ENCODE results near the gene RIGI. TPM values are rescaled to one million over a fixed set of nuclear protein-coding genes. Genes with fewer than 3 reads are reported as not detected.

The RIGI gene
- total and polyA plus RNA-seq, 10 of the 15 experiments (the other 5 are each of a cell fraction or from before 2014, with no cell fraction given), result 5.3 to 15.2 (median 9.1) TPM

GRCh38 chr9:32570262-32570661 lies 44.3 kb upstream of the RIGI start (continued):
- TF ChIP-seq IRF5 (IDR thresholded peaks at IDR 0.05; ENCODE audit: borderline replicate concordance) (no peak), NFIC (IDR thresholded peaks at IDR 0.05; ENCODE audit: low read depth, low read length) (no peak)

- peaks cover 21% of the 10 kb centered on the region for H3K79me2 ChIP-seq (ENCODE audit: control insufficient read depth, insufficient read depth, low read length)
- BruUV-seq (replicated peaks), result no TSS peak
- no peak overlapping the region for H2AFZ ChIP-seq (ENCODE audit: control insufficient read depth, low read depth, low read length)
- TF ChIP-seq ZNF384 (IDR thresholded peaks at IDR 0.05; ENCODE audit: borderline replicate concordance, low read depth, low read length) (no peak), HDAC2 (IDR thresholded peaks at IDR 0.05) (no peak), MTA3 (IDR thresholded peaks at IDR 0.05; ENCODE audit: borderline replicate concordance, low read length) (no peak), CBX5 (IDR thresholded peaks at IDR 0.05; ENCODE audit: low read depth) (no peak), NRF1 (conservative IDR thresholded peaks at IDR 0.05; ENCODE audit: low read depth, low read length) (no peak), ATF3 (IDR thresholded peaks at IDR 0.05; ENCODE audit: borderline replicate concordance, extremely low read depth, low read depth, low read length) (no peak)
- no peak overlapping the region for H3K9ac ChIP-seq (ENCODE audit: control insufficient read depth, insufficient read depth, low read length)
- H3K9me3 ChIP-seq (replicated peaks; ENCODE audit: control insufficient read depth, insufficient read depth, low read length), result no peaks in the 10 kb centered on the region
- H3K4me2 ChIP-seq (ENCODE audit: control insufficient read depth, insufficient read depth), result no peak overlapping the region
- H4K20me1 ChIP-seq (ENCODE audit: control insufficient read depth, insufficient read depth), result no peaks in the 10 kb centered on the region
- ATAC-seq, result no peak
- H3K4me1 ChIP-seq (ENCODE audit: control insufficient read depth, insufficient read depth, low read length), result no peaks in the 10 kb centered on the region; the same call in 1 of the 2 replicates
- POLR2A ChIA-PET, result interaction anchor here (0.6 kb wide), 1 partner anchor 14 kb away, joined by 3 read pairs; no protein-coding TSS in a partner anchor
- SMC1A ChIA-PET (ENCODE audit: uncharacterized antibody, unreplicated experiment), result interaction anchor here (0.9 to 1.1 kb wide), 2 partner anchors 22 to 190 kb away, joined by 3 to 5 read pairs; no protein-coding TSS in a partner anchor
- H3K4me3 ChIP-seq, result no peak overlapping the region
- intact Hi-C loops (cut with micrococcal nuclease; ENCODE audit: unreplicated experiment), result no loop called here
- peaks cover 9 to 13% of the 10 kb centered on the region in 2 experiments for H3K36me3 ChIP-seq (ENCODE audit: control insufficient read depth in 2 of 2, insufficient read depth in 2 of 2, low read length in 1 of 2)
- 98% methylated on average over 26 of the region's 26 CpGs for WGBS (ENCODE audit: insufficient coverage, insufficient replicate concordance, low lambda C conversion rate, missing lambda C conversion rate)
- no peak overlapping the region for H3K27ac ChIP-seq (ENCODE audit: control insufficient read depth, insufficient read depth)
- no peak for FAIRE-seq
- CTCF ChIA-PET, result interaction anchor here (1.1 to 5.4 kb wide), 3 partner anchors 13 to 188 kb away, joined by 3 to 21 read pairs (median 4); no protein-coding TSS in a partner anchor
- no peaks in the 10 kb centered on the region for H3K27me3 ChIP-seq (replicated peaks in 1 of 2; ENCODE audit: control insufficient read depth in 2 of 2, insufficient read depth in 2 of 2, low read length in 1 of 2)
- in situ Hi-C loops (cut with MboI), result no loop called here
- RAD21 ChIA-PET (ENCODE audit: unreplicated experiment), result no interaction called here
- no peak for DNase-seq (ENCODE audit: low read depth, low spot score)
Observed at GRCh38 chr9:32566770-32567169, 40.8 kb upstream of the RIGI start.

Data from GM12878 (cell line).